GM12878 (cell line): ENCODE results near the gene EDEM3.

Experiments
- KDM1A ChIP-seq: fragments of 200-600 bp; sonication (generic); IDR thresholded peaks from 2 replicates; pipeline ENCODE4 v1.6.1; 2016; ENCODE audit warnings: borderline replicate concordance
- MYB ChIP-seq: fragments of 150-350 bp; IDR thresholded peaks from 2 replicates; pipeline ENCODE4 v1.6.1; 2014; ENCODE audit warnings: mild to moderate bottlenecking, low read depth, low read length, borderline replicate concordance
- PAX5 ChIP-seq: IDR thresholded peaks from 2 replicates; pipeline ENCODE4 v1.6.1; 2011; ENCODE audit warnings: low read depth, low read length, borderline replicate concordance
- TF ChIP-seq, protein P1 (sequence below): fragments of 450-650 bp; formaldehyde crosslinking; IDR thresholded peaks from 2 replicates; pipeline ENCODE4 v1.4.0; 2020; ENCODE audit warnings: mild to moderate bottlenecking, moderate library complexity

- no peak for TF ChIP-seq PAX5
- TF ChIP-seq KDM1A, result no peak
- no peak for TF ChIP-seq MYB
- TF ChIP-seq, protein P1, sequence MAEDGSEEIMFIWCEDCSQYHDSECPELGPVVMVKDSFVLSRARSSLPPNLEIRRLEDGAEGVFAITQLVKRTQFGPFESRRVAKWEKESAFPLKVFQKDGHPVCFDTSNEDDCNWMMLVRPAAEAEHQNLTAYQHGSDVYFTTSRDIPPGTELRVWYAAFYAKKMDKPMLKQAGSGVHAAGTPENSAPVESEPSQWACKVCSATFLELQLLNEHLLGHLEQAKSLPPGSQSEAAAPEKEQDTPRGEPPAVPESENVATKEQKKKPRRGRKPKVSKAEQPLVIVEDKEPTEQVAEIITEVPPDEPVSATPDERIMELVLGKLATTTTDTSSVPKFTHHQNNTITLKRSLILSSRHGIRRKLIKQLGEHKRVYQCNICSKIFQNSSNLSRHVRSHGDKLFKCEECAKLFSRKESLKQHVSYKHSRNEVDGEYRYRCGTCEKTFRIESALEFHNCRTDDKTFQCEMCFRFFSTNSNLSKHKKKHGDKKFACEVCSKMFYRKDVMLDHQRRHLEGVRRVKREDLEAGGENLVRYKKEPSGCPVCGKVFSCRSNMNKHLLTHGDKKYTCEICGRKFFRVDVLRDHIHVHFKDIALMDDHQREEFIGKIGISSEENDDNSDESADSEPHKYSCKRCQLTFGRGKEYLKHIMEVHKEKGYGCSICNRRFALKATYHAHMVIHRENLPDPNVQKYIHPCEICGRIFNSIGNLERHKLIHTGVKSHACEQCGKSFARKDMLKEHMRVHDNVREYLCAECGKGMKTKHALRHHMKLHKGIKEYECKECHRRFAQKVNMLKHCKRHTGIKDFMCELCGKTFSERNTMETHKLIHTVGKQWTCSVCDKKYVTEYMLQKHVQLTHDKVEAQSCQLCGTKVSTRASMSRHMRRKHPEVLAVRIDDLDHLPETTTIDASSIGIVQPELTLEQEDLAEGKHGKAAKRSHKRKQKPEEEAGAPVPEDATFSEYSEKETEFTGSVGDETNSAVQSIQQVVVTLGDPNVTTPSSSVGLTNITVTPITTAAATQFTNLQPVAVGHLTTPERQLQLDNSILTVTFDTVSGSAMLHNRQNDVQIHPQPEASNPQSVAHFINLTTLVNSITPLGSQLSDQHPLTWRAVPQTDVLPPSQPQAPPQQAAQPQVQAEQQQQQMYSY (CRISPR knock-in tag), result no peak
Measured at GRCh38 chr1:184753608-184754475, 816 bp downstream of the EDEM3 start.
